ENCODE measurements around the gene VAV3.
A peak's percentile ranks its signal among the peaks of the same experiment; 100 is the strongest.

Gene VAV3

GRCh38 chr1:107936498-107937481 is 28.2 kb downstream of the VAV3 start:
- peak; percentile 9 for DNase-seq (ENCODE audit: low spot score)

GRCh38 chr1:107935396-107936064 is 29.4 kb downstream of the VAV3 start:
- DNase-seq (ENCODE audit: low spot score): no peak

DNA sequence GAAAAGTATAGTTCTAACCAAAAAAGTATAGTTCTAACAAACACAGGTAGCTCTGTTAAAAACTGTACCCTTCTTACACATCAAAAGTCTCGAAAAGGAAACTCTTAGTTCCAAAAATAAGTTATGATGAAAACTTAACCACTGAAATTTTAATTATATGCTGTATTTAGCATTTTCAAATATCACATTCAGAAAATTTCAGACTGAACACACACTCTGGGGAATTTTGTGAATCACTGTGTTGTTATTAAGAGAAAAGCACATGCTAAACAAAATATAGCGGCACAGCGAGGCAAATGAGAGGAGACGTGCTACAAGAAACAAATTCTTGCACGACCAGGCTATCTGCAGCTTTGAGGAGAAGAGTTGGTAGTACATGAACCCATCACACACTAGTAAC is 30.4 kb downstream of the VAV3 start:
- no peak for DNase-seq (ENCODE audit: low spot score)

DNA sequence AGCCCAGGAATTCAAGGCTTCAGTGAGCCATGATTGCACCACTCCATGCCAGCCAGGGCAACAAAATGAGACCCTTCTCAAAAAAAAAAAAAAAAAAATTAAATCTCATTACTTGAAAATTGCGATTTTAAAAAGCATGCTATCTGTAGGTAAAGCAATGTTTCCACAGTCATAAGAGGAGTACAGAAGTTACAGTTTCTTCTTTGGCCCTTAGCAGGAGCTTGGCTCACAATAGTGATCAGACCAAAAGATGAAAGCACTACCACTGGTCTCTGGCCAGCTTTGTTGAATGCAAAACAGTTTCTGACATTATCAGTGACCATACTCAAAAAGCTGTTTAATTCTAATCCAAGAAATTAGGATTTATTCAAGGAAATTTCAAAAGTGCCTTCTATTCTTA is 31.2 kb downstream of the VAV3 start:
- no peak for DNase-seq (ENCODE audit: low spot score)

DNA sequence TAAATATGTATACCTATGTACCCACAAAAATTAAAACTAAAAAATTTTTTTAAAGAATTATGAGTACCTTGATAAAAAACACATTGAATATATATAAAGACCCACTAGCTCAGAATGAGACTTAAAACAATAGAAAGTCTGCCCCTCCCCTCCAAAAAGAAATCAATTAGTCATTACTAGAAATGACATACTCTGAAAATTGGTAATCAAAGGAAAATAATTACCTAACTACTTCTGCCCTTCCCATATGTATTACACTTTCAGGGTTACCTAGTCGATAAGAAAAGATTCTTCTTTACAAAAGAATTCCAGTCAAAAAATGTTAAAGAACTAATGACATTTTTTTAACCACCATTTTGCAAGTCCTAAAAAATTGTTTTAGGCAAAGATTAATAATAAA is 34.7 kb downstream of the VAV3 start:
- no peak for DNase-seq (ENCODE audit: low spot score)

- no peak for DNase-seq (ENCODE audit: low spot score)
Measured at GRCh38 chr1:107927820-107928219, 37.2 kb downstream of the VAV3 start.

- no peak for DNase-seq (ENCODE audit: low spot score)
Measured at GRCh38 chr1:107926436-107927080, 38.4 kb downstream of the VAV3 start.

- no peak for DNase-seq (ENCODE audit: low spot score)
Measured at GRCh38 chr1:107925565-107925964, 39.4 kb downstream of the VAV3 start.

- no peak for DNase-seq (ENCODE audit: low spot score)
Measured at GRCh38 chr1:107920999-107921398, 44.0 kb downstream of the VAV3 start.

DNA sequence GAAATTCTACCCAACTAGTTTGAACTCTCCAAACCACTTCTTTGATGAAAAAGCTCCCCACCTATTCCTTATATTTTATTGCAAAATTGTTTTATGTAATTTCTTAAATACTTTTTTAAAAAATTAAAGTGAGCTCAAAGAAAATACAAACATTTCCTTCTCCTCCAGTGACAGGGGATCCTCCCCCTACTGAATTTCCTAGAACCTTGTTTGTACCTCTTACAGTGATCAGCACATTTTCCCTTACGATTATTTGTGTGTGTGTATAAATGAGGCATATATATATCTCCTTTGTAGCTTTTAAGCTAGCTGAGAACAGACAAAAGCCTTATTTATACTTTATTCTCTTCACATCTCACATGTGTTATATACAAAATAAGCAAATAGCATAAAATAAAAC is 44.4 kb downstream of the VAV3 start:
- no peak for DNase-seq (ENCODE audit: low spot score)

DNA sequence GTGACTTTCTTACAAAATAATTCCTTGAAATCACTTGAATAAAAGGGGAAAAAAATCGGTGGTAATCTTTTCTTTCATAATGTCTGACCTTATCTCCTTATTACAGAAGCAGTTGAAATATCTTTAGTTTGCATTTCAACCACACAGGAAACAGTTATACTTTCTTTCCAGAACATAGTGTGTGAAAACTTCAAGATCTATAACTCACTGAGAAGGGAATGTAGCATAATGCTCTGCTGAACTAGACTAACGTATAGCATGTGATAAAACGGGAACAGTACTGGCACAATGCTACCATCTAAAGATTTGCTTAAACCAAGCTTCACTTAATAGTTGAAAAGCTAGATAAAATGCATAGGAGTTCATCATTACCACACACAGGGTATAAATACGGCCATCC is 45.0 kb downstream of the VAV3 start:
- no peak for DNase-seq (ENCODE audit: low spot score)

- no peak for DNase-seq (ENCODE audit: low spot score)
Measured at GRCh38 chr1:107914119-107914765, 50.7 kb downstream of the VAV3 start.

DNA sequence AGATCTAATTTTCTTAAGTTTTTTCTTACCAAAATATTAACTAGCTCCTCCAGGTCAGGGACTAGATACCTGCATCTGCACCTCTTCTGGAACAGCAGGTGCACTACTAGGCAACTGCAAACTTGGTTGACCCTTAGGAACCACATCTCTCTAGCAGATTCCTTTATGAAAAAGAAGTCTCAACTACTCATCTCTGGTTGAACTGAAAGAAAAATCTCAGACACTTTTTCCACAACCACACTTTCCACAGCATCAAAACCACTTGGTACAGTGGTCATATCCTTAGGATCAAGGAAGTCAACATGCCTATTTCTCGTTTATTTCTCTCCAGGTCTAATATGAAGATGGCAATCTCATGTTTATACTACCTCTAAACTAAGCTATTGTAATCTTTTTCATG is 52.3 kb downstream of the VAV3 start:
- DNase-seq (ENCODE audit: low spot score): no peak

DNA sequence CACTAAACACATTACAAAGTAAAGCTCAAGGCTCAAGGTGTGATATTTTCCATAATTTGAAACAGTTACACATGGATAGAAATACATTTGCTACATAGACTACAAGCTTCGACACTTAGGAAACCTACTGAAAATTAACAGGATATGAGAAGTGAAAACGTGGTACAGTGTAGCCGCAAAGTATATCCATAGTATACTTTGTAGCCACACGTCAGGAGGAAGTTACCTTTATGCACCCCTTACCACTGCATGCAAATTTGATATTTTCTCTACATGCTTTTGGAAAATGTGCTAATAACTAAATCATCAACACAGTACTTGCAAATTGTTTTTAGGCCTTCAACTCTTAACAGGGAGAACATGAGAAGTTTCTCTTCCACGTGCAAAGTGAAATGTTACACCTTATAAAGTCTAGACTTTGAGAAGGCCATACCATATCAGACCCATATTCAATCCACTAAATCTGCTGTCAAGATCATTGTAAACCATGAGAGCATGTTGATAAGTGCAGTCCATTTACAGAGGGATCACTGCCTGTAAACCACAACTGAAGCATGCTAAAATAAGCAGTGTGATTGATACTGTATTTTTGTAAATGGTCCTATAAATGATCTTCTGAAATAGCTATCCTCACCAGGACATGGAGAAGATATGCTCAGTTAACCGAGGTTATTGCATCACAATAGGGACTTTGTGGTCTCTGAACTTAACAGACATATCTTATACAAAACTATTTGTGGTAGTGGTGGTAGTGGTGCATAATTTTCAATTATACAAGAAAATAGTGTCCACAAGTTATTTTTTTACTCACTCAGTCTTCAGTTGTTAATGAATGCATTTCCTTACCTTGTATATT is 64.7 kb downstream of the VAV3 start:
- DNase-seq (ENCODE audit: low spot score): no peak

DNA sequence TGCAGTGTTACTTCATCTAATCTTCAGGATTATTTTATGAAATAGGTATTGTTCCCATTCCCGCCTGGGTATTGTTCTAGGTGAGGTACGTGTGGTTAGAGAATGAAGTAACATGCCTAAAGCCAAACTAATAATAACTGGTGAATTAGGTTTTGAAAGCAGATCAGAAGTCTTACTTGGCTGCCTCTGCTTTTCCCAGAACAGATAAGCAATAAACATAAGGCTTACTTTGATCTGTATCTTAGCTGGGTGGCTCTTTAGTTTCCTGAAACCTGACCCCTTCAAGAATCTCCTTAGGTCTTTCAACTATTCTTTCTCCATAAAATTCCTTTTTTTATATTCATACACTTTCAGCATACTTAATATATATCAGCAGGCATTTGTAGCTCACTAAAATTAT is 65.3 kb downstream of the VAV3 start:
- DNase-seq (ENCODE audit: low spot score): no peak

DNA sequence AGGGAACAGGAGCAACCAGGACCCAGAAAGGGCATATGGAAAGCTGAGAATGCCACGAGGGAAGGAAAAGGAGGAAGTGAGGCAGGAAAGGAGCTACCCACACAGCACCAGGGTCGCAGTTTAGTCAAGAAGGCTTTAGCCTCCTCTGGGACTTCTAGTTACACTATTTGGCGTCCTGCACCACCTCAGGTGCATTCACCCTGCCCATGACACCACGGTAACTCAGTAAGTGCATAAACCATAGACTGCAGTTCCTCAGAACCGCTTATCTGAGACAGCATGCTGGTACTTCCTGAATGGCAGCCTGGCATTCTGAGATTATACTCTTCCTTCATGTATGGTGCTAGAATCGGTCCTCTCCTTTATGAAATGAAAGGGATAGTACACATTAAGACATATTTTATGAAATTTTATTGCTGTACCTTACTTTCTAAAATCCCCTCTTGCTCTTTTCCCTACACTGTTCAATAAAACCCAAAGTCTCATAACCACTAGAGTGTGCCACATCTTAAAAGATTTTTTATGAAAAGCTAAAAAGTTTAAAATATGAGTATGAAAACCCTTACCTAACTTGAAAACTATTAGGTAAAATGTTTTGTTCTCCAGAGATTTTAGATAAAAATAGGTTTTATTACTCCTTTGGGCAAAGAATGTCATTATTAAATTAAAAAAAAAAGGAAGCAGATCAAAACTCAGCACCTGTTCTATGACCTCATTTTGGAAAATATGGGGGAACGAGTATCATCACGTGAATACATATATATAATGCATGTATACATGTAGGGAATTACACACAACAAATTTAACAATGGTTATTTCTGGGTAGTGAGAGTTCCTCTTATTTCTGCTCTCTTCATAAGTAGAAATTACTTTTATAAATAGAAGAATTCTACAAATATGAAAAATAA is 67.3 kb downstream of the VAV3 start:
- no peak for DNase-seq (ENCODE audit: low spot score)

DNA sequence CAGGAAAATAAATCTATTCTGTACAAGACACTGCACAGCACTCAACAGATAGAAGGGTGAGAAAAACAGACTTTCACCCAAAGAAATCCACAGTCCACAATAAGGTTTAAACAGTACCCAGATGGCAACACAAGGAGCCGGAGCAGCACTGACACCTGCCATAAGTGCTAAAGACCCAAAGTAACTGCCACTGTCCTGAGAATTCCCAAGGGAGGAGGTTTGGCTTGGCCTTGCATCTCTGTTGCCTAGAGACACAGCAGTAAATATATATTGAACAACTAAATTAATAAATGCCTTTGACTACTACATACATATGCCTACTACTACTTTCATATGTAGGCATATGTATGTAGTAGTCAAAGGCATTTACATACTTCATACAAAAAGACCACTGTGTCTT is 68.0 kb downstream of the VAV3 start:
- no peak for DNase-seq (ENCODE audit: low spot score)

GRCh38 chr1:107896401-107896800 is 68.6 kb downstream of the VAV3 start:
- DNase-seq (ENCODE audit: low spot score): no peak

GRCh38 chr1:107895403-107896191 is 69.4 kb downstream of the VAV3 start:
- no peak for DNase-seq (ENCODE audit: low spot score)
